Lower leg skin (tissue), 4 donors: Measurements from ENCODE around the gene SH3BGR. TPM values are rescaled to one million over a fixed set of nuclear protein-coding genes. Genes with fewer than 3 reads are reported as not detected.
"Not testable (repeated sequence)": the region's sequence is repeated elsewhere in the genome, so short reads cannot be mapped to it uniquely, and the experiment has no call there.

Source experiments
- DNase-seq, 2 donors: peaks; one replicate each; pipeline ENCODE4 v3.0.0-alpha.2; 2019; ENCODE audit warnings: low spot score in 2 of 2
- H3K4me3 ChIP-seq: fragments of 200-600 bp; sonication (generic); 2 replicates; pipeline ENCODE4 v1.5.1; 2017; ENCODE audit warnings: mild to moderate bottlenecking, low read depth; ENCODE audit not compliant: poor library complexity, severe bottlenecking
- CTCF ChIP-seq, 3 donors: fragments of 450-650 bp; IDR thresholded peaks; one replicate each; pipeline ENCODE4 v1.5.1; 2016; ENCODE audit warnings: antibody characterized with exemption in 3 of 3, mild to moderate bottlenecking in 3 of 3, moderate library complexity in 2 of 3
- POLR2A ChIP-seq, 2 donors: fragments of 450-650 bp; IDR thresholded peaks; one replicate each; pipeline ENCODE4 v1.6.1; 2016 to 2017; ENCODE audit warnings: antibody characterized with exemption in 2 of 2, mild to moderate bottlenecking in 1 of 2, moderate library complexity in 1 of 2
- WGBS, 2 donors: methylation state at CpG; one replicate each; pipeline ENCODE4 v1.1.5; 2018; 5-methylcytosine and 5-hydroxymethylcytosine counted together
- intact Hi-C: fragments of 100-400 bp; cut with DNase I; formaldehyde crosslinking; loops from one replicate; pipeline ENCODE4 v1.15.0; 2023; ENCODE audit warnings: low total_unique reads
- total RNA-seq, 4 donors: library from RNA; depleted of rRNA; stranded (reverse); fragments of >200 nt; gene quantifications; one replicate each; pipeline ENCODE4 v1.1.0, GENCODE V29; 2016

SH3BGR gene
- total RNA-seq, 4 donors from 2014 or later, result 0.74 to 3.7 (median 3.5) TPM; not detected in 1

DNA sequence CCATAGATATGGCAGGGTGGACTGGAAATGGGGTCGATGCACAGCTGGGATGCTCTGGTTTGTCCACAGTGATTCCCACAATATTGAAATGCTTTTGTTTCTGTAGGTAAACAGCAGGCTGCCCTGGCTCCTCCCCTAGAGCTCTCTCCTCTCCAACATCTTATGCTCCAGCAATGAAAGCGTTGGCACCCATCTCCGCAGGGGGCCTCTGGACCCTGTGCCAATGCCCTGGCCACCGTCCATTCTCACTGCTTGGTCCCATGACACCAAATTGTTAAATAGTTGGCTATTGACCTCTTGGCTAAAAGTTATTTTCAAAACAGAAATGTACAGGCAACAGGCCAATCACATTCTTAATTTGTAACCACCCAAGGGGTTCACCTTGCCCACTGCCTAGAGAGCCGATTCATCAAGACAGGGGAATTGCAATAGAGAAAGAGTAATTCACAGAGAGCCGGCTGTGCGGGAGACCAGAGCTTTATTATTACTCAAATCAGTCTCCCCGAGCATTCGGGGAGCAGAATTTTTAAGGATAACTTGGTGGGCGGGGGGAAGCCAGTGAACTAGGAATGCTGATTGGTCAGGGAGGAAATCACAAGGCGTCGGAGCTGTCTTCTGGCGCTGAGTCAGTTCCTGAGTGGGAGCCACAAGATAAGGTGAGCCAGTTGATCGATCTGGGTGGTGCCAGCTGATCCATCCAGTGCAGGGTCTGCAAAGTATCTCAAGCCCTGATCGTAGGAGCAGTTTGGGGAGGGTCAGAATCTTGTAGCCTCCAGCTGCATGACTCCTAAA, 84.1 kb downstream of the SH3BGR start:
- WGBS, 2 donors, result 88 to 91% methylated on average over 15 of the region's 15 CpGs
- TF ChIP-seq CTCF (IDR thresholded peaks at IDR 0.05) (no peak), POLR2A (IDR thresholded peaks at IDR 0.05) (no peak)
- no peak overlapping the region for H3K4me3 ChIP-seq
- no peak for DNase-seq
- intact Hi-C loops, result no loop called here

DNA sequence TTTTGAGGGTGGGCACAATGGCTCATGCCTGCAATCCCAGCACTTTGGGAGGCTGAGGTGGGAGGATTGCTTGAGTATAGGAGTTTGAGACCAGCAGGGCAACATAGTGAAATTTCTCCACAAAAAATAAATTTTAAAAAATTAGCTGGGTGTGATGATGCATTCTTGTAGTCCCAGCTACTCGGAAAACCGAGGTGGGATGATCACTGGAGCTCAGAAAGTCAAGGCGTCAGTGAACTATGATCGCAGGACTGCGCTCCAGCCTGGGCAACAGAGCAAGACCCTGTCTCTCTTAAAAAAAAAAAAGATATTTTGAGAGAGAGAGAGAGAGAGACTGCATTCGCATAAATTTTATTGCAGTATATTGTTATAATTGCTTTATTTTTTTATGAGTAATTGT, 85.1 kb downstream of the SH3BGR start:
- no peak overlapping the region for H3K4me3 ChIP-seq
- DNase-seq, result no peak
- TF ChIP-seq CTCF (IDR thresholded peaks at IDR 0.05), result no peak
- no peak for TF ChIP-seq POLR2A (IDR thresholded peaks at IDR 0.05)
- WGBS, 2 donors, result 92 to 95% methylated on average over 6 of the region's 6 CpGs
- intact Hi-C loops, result no loop called here

- intact Hi-C loops, result no loop called here
- H3K4me3 ChIP-seq, result no peak overlapping the region
- whole genome bisulfite sequencing, 2 donors, result 2 to 13% methylated on average over 1 of the region's 1 CpG
- DNase-seq, result no peak
- TF ChIP-seq CTCF (IDR thresholded peaks at IDR 0.05), result no peak
- no peak for TF ChIP-seq POLR2A (IDR thresholded peaks at IDR 0.05)
Observed at GRCh38 chr21:39537571-39537970, 85.8 kb downstream of the SH3BGR start.

- intact Hi-C loops, result no loop called here
- no peak for DNase-seq
- no peak overlapping the region for H3K4me3 ChIP-seq
- TF ChIP-seq CTCF (IDR thresholded peaks at IDR 0.05) (no peak), POLR2A (IDR thresholded peaks at IDR 0.05) (no peak)
- WGBS, 2 donors, result 84 to 87% methylated on average over 8 of the region's 8 CpGs
Observed at GRCh38 chr21:39538453-39539042, 86.8 kb downstream of the SH3BGR start.

- 80 to 82% methylated on average over 4 of the region's 4 CpGs for WGBS, 2 donors
- DNase-seq, H3K4me3 ChIP-seq, intact Hi-C loops: not testable (repeated sequence)
Observed at GRCh38 chr21:39540367-39540766, 88.6 kb downstream of the SH3BGR start.

- no peak for TF ChIP-seq CTCF (IDR thresholded peaks at IDR 0.05)
- no peak for TF ChIP-seq POLR2A (IDR thresholded peaks at IDR 0.05)
- WGBS, 2 donors, result 69 to 73% methylated on average over 5 of the region's 5 CpGs
- intact Hi-C loops, result no loop called here
- DNase-seq, result no peak
- no peak overlapping the region for H3K4me3 ChIP-seq
Observed at GRCh38 chr21:39542736-39543135, 91.0 kb downstream of the SH3BGR start.
